GM20431 (cell line): ENCODE measurements around the gene UNG.

Source experiments
- in situ Hi-C: fragments of 300-500 bp; cut with MseI, MboI; formaldehyde crosslinking; loops from one replicate; pipeline ENCODE4 v1.15.0; 2020; ENCODE audit warnings: low sequenced_read_pairs; ENCODE audit not compliant: unreplicated experiment

Gene UNG

GRCh38 chr12:109116611-109116949 lies 19.2 kb downstream of the UNG start:
- in situ Hi-C loops = no loop called here

- in situ Hi-C loops = no loop called here
These were observed 22.7 kb downstream of the UNG start for GRCh38 chr12:109120095-109120494.

GRCh38 chr12:109120557-109120956 lies 23.2 kb downstream of the UNG start:
- in situ Hi-C loops = no loop called here

- in situ Hi-C loops = no loop called here
These were observed 24.0 kb downstream of the UNG start for GRCh38 chr12:109121346-109121880.

GRCh38 chr12:109124878-109125648 lies 27.7 kb downstream of the UNG start:
- in situ Hi-C loops = loop anchor here (25.0 kb wide), 1 partner anchor 262 kb away; no protein-coding TSS in a partner anchor

- in situ Hi-C loops = loop anchor here (25.0 kb wide), 1 partner anchor 262 kb away; no protein-coding TSS in a partner anchor
These were observed 28.4 kb downstream of the UNG start for GRCh38 chr12:109125791-109126190.

GRCh38 chr12:109126784-109127183 lies 29.4 kb downstream of the UNG start:
- in situ Hi-C loops = loop anchor here (25.0 kb wide), 1 partner anchor 261 kb away; no protein-coding TSS in a partner anchor

- in situ Hi-C loops = loop anchor here (25.0 kb wide), 1 partner anchor 260 kb away; no protein-coding TSS in a partner anchor
These were observed 30.3 kb downstream of the UNG start for GRCh38 chr12:109127533-109128242.

GRCh38 chr12:109130297-109131153 lies 33.1 kb downstream of the UNG start:
- in situ Hi-C loops = loop anchor here (25.0 kb wide), 1 partner anchor 257 kb away; no protein-coding TSS in a partner anchor

GRCh38 chr12:109131154-109132050 lies 34.0 kb downstream of the UNG start:
- in situ Hi-C loops = loop anchor here (25.0 kb wide), 1 partner anchor 256 kb away; no protein-coding TSS in a partner anchor

GRCh38 chr12:109134186-109134917 lies 37.0 kb downstream of the UNG start:
- in situ Hi-C loops = loop anchor here (25.0 kb wide), 1 partner anchor 253 kb away; no protein-coding TSS in a partner anchor

- in situ Hi-C loops = loop anchor here (25.0 kb wide), 1 partner anchor 250 kb away; no protein-coding TSS in a partner anchor
These were observed 39.7 kb downstream of the UNG start for GRCh38 chr12:109137055-109137454.

GRCh38 chr12:109139360-109139759 lies 42.0 kb downstream of the UNG start:
- in situ Hi-C loops = loop anchor here (25.0 kb wide), 1 partner anchor 248 kb away; no protein-coding TSS in a partner anchor

GRCh38 chr12:109139791-109140190 lies 42.4 kb downstream of the UNG start:
- in situ Hi-C loops = loop anchor here (25.0 kb wide), 1 partner anchor 248 kb away; no protein-coding TSS in a partner anchor

GRCh38 chr12:109140560-109140959 lies 43.2 kb downstream of the UNG start:
- in situ Hi-C loops = loop anchor here (25.0 kb wide), 1 partner anchor 247 kb away; no protein-coding TSS in a partner anchor

GRCh38 chr12:109144224-109144623 lies 46.8 kb downstream of the UNG start:
- in situ Hi-C loops = loop anchor here (25.0 kb wide), 1 partner anchor 243 kb away; no protein-coding TSS in a partner anchor

- in situ Hi-C loops = loop anchor here (25.0 kb wide), 1 partner anchor 240 kb away; no protein-coding TSS in a partner anchor
These were observed 49.7 kb downstream of the UNG start for GRCh38 chr12:109147126-109147525.

- in situ Hi-C loops = loop anchor here (25.0 kb wide), 1 partner anchor 239 kb away; no protein-coding TSS in a partner anchor
These were observed 50.6 kb downstream of the UNG start for GRCh38 chr12:109147954-109148353.
